Fibroblast of skin of right quadriceps (primary cell): ENCODE measurements around the gene CDK14.
"Not testable (repeated sequence)": the region's sequence is repeated elsewhere in the genome, so short reads cannot be mapped to it uniquely, and the experiment has no call there.

Experiments used
- DNase-seq: peaks from one replicate; pipeline ENCODE4 v3.0.0-alpha.2; 2013

The CDK14 gene

DNA sequence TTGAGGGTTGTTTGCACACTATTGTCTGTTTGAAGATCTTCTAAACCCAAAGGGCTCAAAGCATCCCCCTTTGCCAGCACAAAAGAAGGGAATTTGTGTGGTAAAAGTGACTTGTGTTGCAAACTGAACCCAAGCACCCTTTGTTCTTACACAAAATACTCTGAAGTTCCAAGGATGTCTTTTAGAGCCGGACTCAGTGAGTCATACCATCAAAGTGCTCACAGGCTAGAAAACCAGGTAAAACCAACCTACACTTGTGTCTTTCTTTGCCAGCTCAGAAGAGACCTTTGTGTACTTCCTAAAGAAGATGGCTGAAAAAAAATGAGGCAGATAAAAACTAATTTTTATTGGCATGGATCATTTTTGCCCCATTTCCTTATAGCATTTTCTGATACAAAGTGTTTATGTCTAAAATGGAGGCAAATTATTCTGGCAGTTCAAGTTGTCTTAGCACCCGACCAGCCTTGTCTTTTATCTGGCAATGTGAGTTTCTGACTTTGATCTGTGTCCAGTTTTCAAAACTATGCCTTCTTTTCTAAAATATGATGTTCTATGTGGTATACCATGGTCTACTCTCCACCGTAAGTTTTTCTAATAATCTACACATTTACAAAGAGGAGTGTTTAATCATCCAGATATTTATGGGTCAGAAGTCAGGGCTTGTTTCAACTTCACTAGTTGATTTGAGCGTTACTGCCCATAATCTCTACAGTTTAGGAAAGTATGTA, 539.7 kb downstream of the CDK14 start:
- no peak for DNase-seq

DNA sequence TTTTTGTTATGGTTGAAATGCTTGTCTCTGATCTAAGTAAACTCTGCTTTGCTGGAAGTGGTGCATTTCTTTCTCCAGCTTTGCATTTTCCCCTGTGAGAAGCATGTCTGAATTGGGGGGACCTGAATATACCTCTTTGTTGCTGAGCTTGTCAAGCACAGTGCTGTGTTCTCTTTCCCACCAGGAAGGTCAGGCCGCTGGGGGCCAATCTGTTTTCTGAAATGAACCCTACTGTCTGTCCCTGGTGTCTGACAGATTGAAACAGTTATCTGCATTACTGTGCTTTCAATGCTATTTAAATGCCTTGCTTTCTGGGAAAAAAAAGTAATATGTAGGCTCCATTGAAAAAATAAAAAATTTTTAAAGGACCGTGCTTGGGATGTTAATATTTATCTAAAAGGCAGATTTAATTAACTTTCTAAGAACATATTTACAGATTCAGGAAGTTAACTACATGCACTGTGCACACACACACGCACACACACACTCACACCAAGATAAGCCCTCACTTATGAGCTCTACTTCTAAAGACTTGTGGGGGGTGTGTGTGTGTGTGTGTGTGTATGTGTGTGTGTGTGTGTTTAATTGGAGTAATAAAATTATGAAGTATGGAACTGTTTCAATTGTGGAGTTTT, 541.1 kb downstream of the CDK14 start:
- DNase-seq = no peak

DNA sequence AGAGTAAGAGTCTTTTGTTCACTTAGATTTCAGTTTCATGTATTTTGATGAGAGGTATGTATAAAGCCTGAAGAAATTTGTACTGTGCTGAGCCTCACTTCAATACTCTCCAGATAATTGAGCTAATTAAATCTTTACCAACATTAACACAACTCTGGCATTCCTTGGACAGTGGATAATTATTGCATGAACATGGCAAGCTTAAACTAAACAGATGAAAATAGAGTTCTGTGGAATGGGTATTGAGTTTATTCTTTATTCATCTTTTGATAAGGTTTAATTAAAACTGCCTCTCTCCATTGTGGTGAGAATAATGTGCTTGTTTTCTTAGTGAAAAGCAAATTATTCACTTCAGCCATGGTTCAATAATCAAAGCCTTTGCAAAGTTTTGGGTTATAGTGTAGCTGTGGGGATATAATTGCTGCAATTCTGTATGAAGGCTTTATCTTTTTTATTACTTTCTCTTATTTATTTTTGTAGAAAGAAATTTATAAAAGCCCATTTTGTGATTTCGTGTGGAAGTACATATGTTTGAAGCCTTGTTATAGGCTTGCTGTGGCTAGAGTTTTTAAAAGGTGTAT, 541.8 kb downstream of the CDK14 start:
- no peak for DNase-seq

DNA sequence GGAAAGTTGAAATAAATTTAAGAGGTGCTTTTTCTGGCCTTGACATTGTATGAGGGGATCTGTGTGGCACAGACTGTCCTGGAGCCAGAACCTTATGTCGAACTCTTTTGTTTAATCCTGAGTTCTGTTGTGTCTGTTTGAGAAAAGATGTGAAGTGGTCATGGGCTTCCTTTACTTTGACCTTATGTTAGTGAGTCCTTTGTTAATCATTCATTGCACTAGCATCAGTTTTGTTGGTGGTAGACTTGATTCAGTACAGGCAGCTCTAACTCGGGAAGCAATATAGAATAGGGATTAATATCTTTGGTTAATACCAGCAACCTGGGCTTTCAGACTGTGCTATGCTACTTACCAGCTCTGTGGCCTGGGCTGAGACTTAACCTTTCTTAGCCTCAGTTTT, 544.2 kb downstream of the CDK14 start:
- no peak for DNase-seq

DNA sequence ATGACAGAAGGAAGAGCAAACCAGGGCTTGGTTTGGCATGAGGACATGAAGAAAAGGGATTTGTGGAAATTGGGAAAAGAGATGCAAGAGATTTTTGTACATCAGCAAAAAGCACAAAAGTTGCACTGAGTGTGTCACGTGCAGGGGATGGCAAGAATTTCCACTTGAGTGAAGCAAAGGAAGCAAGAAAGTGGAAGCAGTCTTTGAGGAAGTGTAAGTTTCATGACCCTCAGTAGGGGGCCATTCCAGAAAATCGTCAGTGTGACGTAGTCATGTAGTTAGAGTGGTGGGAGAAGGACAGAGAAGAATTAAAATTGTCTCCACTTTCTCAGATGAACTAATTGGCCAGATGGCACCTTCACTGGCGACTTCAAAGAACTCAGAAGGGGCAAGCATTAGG, 544.9 kb downstream of the CDK14 start:
- no peak for DNase-seq

DNA sequence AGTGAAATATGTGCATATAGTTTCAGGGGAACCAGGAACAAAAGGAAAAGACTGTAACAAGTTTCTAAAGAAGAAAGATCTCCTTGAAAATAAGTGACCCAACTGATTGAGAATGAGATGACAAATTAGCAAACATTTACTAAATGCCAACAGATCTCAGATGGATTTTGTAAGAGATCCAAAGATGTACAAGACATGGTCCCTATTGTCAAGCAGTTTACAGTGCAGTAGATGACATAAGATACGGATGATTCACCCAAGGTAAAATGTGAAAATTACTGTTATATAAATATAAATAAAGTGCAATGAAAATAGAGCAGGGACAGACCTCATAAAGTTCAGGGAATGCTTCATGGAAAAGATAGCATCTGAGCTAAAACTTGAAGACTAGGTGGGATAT, 546.6 kb downstream of the CDK14 start:
- no peak for DNase-seq

DNA sequence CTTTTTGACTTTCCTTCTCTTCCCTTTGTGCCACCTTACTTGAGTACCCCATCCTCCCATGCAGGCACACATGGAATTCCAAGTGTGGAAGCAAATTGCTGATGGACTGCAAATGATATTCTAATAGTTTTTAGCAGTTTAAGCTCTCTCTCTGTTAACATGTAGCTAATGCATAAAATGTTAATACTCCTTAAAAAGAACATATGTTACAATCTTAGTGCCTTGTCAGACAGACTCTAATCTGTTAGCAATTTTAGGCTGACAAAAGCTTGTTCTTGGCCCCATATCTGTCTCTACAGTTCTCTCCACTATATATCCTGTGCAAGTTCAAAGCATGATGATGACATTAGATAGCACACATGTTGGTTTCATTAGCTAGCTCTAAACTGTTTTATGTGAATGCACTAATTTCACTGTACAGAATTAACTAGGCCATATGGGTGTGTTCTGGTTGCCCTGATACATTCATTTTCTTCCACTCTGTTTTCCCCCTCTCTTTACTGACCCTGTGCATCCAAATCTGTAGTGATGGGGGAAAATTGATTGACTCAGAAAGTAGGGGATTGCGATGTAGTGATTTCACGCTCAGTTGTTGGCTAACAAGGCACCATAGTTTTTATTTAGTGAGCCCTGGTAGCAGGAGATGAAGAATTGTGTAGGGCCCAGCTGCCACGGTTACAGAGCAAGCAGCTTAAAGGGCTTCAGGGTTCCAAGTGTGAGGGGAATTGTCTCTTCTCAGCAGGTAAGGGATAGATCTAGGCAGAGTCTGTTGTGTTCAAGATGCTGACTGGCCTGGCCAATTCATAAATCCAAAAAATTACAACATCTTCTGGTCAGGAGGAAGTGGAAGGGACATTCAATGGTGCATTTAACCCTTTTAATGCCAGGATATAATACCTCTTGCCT, 553.5 kb downstream of the CDK14 start:
- DNase-seq = peak; percentile 55

DNA sequence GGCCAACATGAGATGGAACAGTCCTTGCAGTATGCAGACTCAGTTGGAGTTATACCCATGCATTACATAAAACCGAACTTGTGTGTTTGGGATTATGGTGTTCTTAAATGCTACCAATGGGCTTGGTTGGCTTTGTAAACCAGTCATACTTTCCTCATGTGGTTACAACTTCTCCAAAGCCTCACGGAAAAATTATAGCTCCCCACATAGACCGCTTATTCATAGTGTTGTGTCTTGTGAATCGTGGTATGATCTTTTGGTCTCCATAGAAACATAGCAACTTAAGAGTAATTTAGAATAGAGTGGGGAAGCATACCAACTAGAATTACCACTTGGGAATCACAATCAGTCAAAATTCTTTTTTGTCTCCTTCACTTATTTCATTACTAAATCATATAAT, 555.8 kb downstream of the CDK14 start:
- DNase-seq = peak; percentile 33

DNA sequence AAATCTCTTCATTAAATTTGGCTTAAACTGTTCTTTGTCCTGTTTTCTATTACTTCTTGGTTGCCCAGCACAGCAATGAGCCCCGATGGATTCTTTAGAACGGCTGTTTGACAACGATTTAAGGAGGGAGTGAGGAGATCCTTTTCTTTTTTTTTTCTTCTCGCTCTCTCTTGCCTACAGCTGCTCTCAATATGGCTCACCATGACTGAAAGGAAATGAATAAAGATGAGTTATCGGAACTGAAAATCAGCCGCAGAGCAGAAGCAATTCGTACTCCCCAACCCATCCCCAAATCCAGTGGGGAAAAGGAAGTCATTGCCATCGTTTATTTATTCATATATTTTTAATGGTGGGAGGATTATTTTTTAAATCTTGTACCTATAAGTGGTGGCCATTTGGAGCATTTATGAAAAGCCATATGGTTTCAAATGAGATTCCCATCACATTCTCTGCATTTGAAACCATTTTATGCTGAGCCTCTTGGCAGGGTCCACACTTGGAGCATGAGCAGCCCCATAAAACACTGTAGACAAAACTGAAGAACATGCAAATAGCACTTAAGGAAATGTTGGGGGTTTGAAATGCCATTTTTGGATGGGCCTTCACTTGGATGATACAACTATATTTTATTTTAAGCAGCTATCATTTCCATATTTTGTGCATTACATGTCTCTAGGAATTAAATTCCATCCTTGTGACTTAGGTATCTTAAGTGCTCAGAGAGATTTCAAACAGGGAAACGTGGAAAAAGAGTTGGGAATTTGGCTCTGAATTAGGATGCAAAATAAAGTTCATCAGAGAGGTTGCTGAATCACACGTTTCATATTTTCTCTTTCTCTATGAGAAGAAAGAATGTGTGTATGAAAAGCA, 560.4 kb downstream of the CDK14 start:
- peak; percentile 64 for DNase-seq

DNA sequence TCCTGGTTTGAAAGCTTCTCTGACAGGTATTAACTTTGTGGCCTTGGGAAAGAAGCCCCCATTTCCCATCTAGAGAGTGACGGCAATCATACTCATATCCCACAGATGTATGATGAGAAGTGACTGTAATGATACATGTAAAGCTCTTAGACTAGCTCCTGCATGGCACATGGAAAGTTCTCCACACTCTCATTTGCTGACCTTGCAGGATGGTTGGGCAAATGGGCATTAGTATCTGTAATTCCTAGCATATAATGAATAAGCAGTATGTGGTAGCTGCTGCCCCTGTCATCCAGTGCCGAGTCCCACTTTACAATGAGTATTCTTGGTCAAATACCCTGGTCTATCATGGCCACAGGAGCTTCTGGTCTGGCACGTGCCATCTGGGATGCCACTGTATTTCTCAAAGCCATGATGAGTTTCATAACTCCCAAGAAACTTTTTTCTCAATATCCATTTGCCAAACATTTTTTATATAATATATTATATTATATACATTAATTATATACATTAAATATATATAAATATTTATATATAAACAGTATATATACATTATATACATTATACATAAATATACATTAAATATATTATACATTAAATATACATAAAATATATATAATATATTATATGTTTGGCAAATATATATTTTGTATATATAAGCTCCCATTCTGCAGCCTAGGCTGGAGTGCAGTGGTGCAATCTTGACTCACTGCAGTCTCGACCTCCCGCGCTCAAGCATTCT, 561.6 kb downstream of the CDK14 start:
- no peak for DNase-seq

DNA sequence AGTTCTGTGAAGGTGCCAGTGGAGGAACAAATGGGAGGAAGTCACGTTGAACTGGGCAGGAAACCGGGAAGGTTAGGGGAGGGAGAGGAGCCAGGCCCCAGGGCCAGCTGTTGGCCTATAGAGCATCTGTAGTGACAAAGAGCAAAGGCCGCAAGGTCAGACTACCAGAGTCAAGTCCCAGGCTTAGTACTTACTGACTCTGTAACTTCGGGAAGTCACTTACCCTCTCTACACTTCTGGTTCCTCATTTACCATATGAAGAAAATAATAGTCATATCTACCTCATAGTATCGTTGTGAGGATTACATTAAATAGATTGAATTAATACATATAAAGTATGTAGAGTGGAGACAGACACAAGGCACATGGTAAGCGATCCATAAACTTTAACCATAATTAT, 566.3 kb downstream of the CDK14 start:
- no peak for DNase-seq

DNA sequence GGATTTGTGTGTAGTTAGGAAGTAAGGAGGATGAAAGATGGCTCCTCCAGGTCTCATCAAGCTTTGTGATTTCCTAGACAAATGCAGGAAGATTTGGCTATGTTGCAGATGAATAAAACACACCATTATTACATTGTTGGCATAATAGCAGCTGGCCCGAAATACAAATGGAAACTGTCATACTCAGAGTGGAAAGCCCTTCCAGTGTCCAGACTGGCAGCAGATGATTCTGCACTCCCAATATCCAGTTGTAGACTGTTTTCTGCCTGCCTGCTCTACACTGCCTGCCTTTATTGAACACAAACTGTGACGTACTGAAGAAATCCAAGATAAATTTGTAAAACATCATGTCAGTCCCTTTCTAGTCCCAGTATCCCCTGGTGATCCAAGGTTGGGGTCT, 568.4 kb downstream of the CDK14 start:
- DNase-seq = no peak

DNA sequence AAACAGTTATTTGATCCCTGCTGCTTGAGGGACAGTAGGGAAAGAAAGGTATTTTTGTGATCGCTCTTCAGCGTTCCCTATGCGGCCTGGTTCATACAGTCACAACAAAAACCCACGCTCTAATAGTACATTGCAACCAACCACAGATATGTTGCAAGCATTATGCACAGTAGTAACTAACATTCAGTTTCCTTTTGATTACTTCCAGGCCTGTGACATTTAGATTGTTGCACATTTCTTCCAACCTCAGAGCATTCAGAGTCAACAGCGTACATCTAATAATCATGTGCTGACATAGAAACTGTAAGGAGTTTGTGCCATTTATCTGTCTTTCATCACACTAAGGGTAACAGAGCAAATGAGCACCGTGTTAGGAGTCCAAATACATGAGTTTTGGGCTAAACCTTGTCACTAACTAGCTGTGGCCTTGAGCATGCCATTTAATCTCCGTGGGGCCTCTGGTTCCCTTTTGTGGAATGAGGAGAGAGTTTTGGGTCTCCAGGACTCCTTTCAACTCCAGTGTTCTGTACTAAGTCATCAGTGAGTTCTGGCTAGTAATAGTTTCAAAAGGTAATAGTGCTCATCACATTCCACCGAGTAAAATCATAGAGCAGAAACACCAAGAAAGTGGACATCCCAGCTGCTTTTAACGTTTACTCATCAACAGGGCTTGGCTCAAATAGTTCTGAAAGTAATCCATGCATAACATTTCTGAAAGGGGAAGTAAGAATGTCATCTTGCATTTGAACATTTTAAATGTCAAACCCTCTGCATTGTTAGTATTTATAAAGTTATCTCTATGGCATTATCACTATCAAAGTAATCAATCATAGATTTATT, 569.1 kb downstream of the CDK14 start:
- peak; percentile 91 for DNase-seq

DNA sequence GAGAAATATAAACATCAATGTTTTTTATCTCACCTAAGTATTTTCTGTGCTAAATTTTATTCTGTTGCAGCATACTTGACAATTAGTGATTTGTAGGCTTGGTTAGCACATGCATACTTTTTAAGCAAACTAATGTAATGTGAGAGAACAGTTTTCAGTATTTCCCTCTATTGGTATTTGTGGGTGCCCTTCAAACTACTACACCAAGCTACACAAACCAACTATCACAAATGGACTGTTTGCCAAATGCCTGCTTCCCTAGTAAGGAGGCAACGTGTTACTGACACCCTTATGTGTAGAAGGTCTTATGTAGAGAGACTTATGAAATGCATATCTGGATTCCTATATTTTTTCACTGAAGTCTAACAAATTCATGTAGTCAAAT, 569.7 kb downstream of the CDK14 start:
- DNase-seq = peak; percentile 59

DNA sequence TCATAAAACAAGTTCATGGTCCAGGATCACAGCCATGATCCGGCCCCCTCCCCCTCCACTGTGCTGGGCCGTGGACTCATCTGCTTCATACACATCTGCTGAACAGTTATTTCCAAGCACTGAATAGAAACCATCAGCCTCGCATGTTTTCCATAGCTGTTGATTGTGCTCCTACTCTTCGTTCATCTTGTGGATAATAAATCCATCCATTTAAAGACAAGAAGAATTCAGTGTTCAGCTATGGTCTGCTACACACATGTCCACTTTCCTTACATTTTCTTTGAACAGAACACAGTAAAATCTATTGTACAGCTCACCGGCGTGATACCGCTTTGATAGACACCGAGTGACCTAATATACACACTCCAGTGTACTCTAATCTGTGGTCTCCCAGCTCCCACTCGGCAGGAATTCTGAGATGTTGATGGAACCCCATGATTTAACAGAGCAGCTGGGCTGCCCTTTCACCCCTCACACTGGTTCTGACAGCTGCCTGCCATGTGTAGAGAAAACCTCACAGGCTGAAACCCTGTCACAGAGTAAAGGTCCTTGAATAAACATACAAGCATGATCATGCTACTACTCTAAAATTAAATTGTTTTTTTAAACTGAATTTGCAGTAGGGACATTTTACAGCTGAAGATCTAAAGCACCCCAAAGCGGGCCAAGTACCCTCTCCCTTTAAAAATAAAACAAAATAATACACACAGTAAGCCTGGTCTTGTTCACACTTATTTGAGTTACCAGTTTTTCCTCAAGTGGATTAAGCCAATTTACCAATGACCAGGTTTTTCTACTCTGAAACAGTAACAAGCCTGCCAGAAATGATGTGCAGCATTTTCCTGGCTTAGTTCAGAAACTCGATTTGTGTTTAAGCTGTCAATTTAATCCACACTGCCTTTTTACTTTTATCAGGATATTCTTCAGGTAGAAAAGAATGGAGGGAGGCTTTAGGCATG, 573.0 kb downstream of the CDK14 start:
- DNase-seq = peak; percentile 50

DNA sequence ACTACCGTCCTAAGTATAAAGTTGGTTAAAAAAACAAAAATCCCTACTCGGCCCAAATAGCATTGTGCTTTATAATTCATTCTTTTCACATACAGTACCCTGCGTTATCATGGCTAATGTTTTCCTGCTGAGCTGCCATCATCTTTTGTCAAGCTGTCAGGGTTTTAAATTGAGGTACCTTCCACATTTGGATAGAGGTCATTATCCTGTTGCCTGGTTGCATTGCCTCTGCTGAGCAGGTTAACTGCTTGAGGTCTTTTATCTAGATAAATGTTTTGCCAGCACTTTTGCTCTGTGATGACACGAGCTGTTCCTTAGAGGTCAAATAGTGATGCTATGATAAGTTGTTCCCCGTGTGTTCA, 573.7 kb downstream of the CDK14 start:
- no peak for DNase-seq

DNA sequence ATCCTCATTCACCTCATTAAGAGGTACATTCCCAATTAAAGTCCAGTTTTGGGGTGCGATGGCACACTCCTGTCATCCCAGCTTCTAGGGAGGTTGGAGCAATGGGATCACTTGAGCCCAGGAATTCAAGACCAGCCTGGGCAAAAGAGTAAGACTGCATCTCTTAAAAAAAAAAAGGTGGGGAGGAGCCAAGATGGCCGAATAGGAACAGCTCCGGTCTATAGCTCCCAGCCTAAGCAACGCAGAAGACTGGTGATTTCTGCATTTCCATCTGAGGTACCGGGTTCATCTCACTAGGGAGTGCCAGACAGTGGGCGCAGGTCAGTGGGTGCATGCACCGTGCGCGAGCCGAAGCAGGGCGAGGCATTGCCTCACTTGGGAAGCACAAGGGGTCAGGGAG, 577.1 kb downstream of the CDK14 start:
- not testable (repeated sequence) for DNase-seq

DNA sequence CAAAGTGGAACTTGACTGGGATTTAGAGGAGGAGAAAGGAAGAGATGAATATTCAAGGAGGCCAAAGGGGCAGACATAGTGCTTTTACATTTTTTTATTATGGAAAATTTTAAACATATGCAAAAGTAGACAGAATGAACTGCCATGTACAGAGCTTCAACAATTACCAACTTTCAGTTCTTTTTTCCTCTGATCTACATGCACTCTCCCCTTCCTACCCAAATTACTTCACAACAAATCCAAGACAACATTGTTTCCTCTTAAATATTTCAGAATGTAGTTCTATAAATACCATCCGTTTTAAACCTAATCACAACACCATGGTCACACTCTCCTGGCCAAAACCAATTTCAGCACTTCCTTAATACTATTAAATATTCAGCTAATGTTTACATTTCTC, 584.6 kb downstream of the CDK14 start:
- no peak for DNase-seq

DNA sequence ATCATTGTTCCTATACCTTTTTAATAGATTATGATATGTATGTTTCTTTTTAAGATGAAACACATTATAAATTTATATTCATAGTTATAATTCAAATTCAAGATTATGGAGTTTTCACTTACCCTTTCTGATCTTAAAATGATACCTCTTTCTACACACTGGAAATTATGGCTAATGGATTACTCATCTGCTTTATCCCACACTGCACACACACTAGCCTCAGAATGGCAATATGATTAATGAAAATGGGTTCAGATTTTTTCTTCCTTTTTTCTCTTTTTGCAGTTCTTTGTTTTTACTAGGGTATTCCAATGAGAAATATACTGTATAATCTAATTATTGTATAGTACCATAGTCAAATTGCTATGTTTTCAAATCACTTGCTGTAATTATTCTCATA, 585.8 kb downstream of the CDK14 start:
- peak; percentile 22 for DNase-seq
